CD14-positive monocyte (primary cell): ENCODE results near the gene MRPL34. TPM values are rescaled to one million over a fixed set of nuclear protein-coding genes. Genes with fewer than 3 reads are reported as not detected.

Experiments
- DNase-seq, 3 donors: peaks; one replicate each; pipeline ENCODE4 v3.0.0-alpha.2; 2011 to 2022
- H2AFZ ChIP-seq: 2 replicates; pipeline ENCODE4 v1.6.0; 2012; ENCODE audit warnings: mild to moderate bottlenecking, low read depth, low read length, inconsistent platforms; ENCODE audit not compliant: insufficient read depth, poor library complexity, severe bottlenecking
- H3K27ac ChIP-seq, 2 donors: 1 replicate in 1 of 2; 2 replicates in 1 of 2; pipeline ENCODE4 v1.5.1; 2012 to 2013; ENCODE audit warnings: low read length in 2 of 2, control low read depth in 1 of 2, inconsistent platforms in 1 of 2, low read depth in 1 of 2, mild to moderate bottlenecking in 1 of 2
- H3K27me3 ChIP-seq, 2 donors: one replicate each; pipeline versions ENCODE4 v1.6.0 to v1.6.1; 2011 to 2013; ENCODE audit warnings: low read length in 2 of 2; ENCODE audit not compliant: control insufficient read depth in 2 of 2, insufficient read depth in 2 of 2
- H3K36me3 ChIP-seq, 2 donors: replicated peaks in 1 of 2; 1 replicate in 1 of 2; 2 replicates in 1 of 2; pipeline versions ENCODE4 v1.5.1 to v1.6.1; 2012 to 2013; ENCODE audit warnings: low read length in 2 of 2, control low read depth in 1 of 2, inconsistent platforms in 1 of 2, mild to moderate bottlenecking in 1 of 2; ENCODE audit not compliant: insufficient read depth in 2 of 2, control insufficient read depth in 1 of 2
- H3K4me1 ChIP-seq, 2 donors: 1 replicate in 1 of 2; 2 replicates in 1 of 2; pipeline versions ENCODE4 v1.5.1 to v1.6.1; 2012 to 2013; ENCODE audit warnings: low read length in 2 of 2, control low read depth in 1 of 2, inconsistent platforms in 1 of 2, mild to moderate bottlenecking in 1 of 2, moderate library complexity in 1 of 2; ENCODE audit not compliant: insufficient read depth in 2 of 2, control insufficient read depth in 1 of 2
- H3K4me2 ChIP-seq: replicated peaks from 2 replicates; pipeline ENCODE3; 2012; ENCODE audit warnings: low read length, moderate library complexity, mild to moderate bottlenecking; ENCODE audit not compliant: poor library complexity, severe bottlenecking; ENCODE audit errors: extremely low read depth
- H3K4me3 ChIP-seq, 3 experiments: fragments of 200-600 bp in 1 of 3; sonication (generic) in 1 of 3; replicated peaks in 1 of 3; 1 replicate in 2 of 3; 2 replicates in 1 of 3; pipeline ENCODE4 v1.5.1; 2011 to 2013; ENCODE audit warnings: low read length in 3 of 3, mild to moderate bottlenecking in 3 of 3, control low read depth in 2 of 3, low read depth in 2 of 3, inconsistent platforms in 1 of 3, moderate library complexity in 1 of 3
- H3K79me2 ChIP-seq: 2 replicates; pipeline ENCODE4 v1.6.0; 2012; ENCODE audit warnings: mild to moderate bottlenecking, control low read depth, inconsistent platforms, low read length, moderate library complexity; ENCODE audit not compliant: insufficient read depth
- H3K9ac ChIP-seq: 2 replicates; pipeline ENCODE4 v1.6.0; 2017; ENCODE audit warnings: low read length, mild to moderate bottlenecking; ENCODE audit not compliant: insufficient read depth, poor library complexity, severe bottlenecking
- H3K9me3 ChIP-seq, 2 donors: replicated peaks in 1 of 2; 1 replicate in 1 of 2; 2 replicates in 1 of 2; pipeline versions ENCODE4 v1.5.1 to v1.6.1; 2012 to 2013; ENCODE audit warnings: low read length in 2 of 2, control low read depth in 1 of 2; ENCODE audit not compliant: control insufficient read depth in 1 of 2, insufficient read depth in 1 of 2
- H4K20me1 ChIP-seq: 2 replicates; pipeline ENCODE4 v1.6.0; 2012; ENCODE audit warnings: mild to moderate bottlenecking, low read length, control low read depth, moderate library complexity; ENCODE audit not compliant: insufficient read depth
- H3K27ac Mint-ChIP-seq, 7 donors: one replicate each; pipeline ENCODE4 v1.8.0; 2020; ENCODE audit warnings: mild to moderate bottlenecking in 7 of 7, mixed read lengths in 7 of 7, moderate library complexity in 6 of 7, inconsistent platforms in 2 of 7
- H3K27me3 Mint-ChIP-seq, 3 donors: one replicate each; pipeline ENCODE4 v1.8.0; 2021 to 2022; ENCODE audit warnings: low read depth in 3 of 3, mild to moderate bottlenecking in 3 of 3, mixed read lengths in 3 of 3, moderate library complexity in 3 of 3, inconsistent platforms in 1 of 3
- H3K36me3 Mint-ChIP-seq, 2 donors: one replicate each; pipeline ENCODE4 v1.8.0; 2020; ENCODE audit warnings: mixed read lengths in 2 of 2, inconsistent platforms in 1 of 2, mild to moderate bottlenecking in 1 of 2
- H3K4me1 Mint-ChIP-seq: one replicate; pipeline ENCODE4 v1.8.0; 2020; ENCODE audit warnings: mild to moderate bottlenecking, mixed read lengths
- H3K4me3 Mint-ChIP-seq, 2 donors: one replicate each; pipeline ENCODE4 v1.8.0; 2020; ENCODE audit warnings: mild to moderate bottlenecking in 2 of 2, mixed read lengths in 2 of 2, moderate library complexity in 1 of 2
- H3K9me3 Mint-ChIP-seq, 7 donors: one replicate each; pipeline ENCODE4 v1.8.0; 2020 to 2022; ENCODE audit warnings: mixed read lengths in 7 of 7, mild to moderate bottlenecking in 6 of 7, moderate library complexity in 6 of 7, inconsistent platforms in 2 of 7
- WGBS: methylation state at CpG from one replicate; pipeline ENCODE4 v1.1.5; 2013; ENCODE audit warnings: missing lambda C conversion rate; ENCODE audit not compliant: insufficient coverage; 5-methylcytosine and 5-hydroxymethylcytosine counted together
- intact Hi-C, 2 donors: fragments of 100-400 bp; cut with micrococcal nuclease; formaldehyde crosslinking; loops; one replicate each; pipeline versions ENCODE4 v1.15.0 to v1.15.1; 2023
- polyA plus RNA-seq, 3 donors: library from polyadenylated mRNA; depleted of rRNA in 1 of 3; unstranded in 2 of 3; stranded (reverse) in 1 of 3; fragments of 300-500 nt in 2 of 3; fragments of >200 nt in 1 of 3; fragmentation: Illumina TruSeq in 2 of 3; gene quantifications; 1 replicate in 2 of 3; 2 replicates in 1 of 3; pipeline ENCODE4 v1.2.3, GENCODE V29; 2012 to 2021
- TF ChIP-seq, protein P1 (sequence below): fragments of 200-600 bp; IDR thresholded peaks from one replicate; pipeline ENCODE4 v1.8.0; 2022; ENCODE audit warnings: antibody characterized with exemption, mild to moderate bottlenecking

MRPL34 gene
- polyA plus RNA-seq, 3 donors: 13.2 to 208 (median 155) TPM

DNA sequence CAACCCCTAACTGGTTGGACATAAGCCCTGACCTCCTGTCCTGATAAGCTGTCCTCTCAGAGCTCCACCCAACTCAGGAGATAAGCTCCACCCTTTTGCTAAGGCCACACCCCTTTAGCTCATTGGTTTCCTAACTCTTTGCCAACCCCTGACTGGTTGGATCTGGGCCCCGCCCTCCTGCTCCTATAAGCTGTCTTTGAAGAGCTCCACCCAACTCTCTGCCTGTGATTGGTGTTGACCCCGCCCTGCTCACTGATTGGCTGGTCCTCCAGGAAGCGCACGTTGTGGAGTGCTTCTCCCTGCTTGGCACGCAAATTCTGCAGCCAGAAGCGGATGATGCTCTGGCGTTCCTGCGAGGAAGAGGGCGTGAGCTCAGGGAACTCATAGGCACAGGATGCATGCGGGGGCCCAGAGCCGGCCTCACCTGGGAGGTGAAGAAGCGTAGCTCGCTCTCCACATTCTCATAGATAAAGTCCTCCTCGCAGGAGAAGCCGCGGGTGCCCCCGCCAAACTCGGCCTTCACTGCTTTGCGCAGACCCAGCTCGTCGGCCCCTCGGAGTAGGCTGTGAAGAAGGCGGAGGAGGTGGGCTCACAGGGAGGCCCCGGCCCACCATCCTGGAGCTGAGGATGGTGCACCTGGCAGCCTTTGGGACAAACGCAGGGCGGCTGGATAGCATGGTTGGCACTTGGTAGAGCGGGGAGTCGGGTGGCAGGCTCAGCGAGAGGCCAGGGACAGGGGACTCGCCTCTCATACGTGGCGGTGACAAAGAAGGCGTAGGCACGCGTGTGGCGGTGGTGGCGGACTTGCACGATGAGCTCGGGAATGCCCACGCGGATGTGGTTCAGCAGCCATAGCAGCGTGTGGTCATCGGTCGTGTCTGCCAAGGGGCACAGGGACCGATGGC lies 27.3 kb downstream of the MRPL34 start:
- Histone ChIP-seq H3K27me3 (peaks cover 11 to 23% of the 10 kb centered on the region in 2 donors), H3K79me2 (peaks cover 13% of the 10 kb centered on the region), H3K27ac (no peak overlapping the region), H3K9me3 (peaks cover 0 to 12% of the 10 kb centered on the region in 2 donors), H3K4me2 (no peak overlapping the region), H3K36me3 (peaks cover 0 to 3% of the 10 kb centered on the region in 2 donors), H2AFZ (no peak overlapping the region), H4K20me1 (peaks cover 23% of the 10 kb centered on the region), H3K9ac (no peak overlapping the region), H3K4me3 (no peak overlapping the region), H3K4me1 (peaks cover 51 to 66% of the 10 kb centered on the region in 2 donors)
- TF ChIP-seq, protein P1, sequence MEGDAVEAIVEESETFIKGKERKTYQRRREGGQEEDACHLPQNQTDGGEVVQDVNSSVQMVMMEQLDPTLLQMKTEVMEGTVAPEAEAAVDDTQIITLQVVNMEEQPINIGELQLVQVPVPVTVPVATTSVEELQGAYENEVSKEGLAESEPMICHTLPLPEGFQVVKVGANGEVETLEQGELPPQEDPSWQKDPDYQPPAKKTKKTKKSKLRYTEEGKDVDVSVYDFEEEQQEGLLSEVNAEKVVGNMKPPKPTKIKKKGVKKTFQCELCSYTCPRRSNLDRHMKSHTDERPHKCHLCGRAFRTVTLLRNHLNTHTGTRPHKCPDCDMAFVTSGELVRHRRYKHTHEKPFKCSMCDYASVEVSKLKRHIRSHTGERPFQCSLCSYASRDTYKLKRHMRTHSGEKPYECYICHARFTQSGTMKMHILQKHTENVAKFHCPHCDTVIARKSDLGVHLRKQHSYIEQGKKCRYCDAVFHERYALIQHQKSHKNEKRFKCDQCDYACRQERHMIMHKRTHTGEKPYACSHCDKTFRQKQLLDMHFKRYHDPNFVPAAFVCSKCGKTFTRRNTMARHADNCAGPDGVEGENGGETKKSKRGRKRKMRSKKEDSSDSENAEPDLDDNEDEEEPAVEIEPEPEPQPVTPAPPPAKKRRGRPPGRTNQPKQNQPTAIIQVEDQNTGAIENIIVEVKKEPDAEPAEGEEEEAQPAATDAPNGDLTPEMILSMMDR: no peak
- H3K27ac Mint-ChIP-seq: no peak overlapping the region
- peaks cover 22 to 33% (median 23%) of the 10 kb centered on the region in 3 donors for H3K27me3 Mint-ChIP-seq
- WGBS: 97% methylated on average over 40 of the region's 45 CpGs
- no peak overlapping the region for H3K4me3 Mint-ChIP-seq
- H3K36me3 Mint-ChIP-seq: peaks cover 22 to 31% of the 10 kb centered on the region in 2 donors
- peaks cover 0 to 13% (median 8%) of the 10 kb centered on the region in 7 donors for H3K9me3 Mint-ChIP-seq
- intact Hi-C loops: no loop called here
- peak; percentile 43 to 59 (median 47) for DNase-seq
- H3K4me1 Mint-ChIP-seq: peaks cover 42% of the 10 kb centered on the region

DNA sequence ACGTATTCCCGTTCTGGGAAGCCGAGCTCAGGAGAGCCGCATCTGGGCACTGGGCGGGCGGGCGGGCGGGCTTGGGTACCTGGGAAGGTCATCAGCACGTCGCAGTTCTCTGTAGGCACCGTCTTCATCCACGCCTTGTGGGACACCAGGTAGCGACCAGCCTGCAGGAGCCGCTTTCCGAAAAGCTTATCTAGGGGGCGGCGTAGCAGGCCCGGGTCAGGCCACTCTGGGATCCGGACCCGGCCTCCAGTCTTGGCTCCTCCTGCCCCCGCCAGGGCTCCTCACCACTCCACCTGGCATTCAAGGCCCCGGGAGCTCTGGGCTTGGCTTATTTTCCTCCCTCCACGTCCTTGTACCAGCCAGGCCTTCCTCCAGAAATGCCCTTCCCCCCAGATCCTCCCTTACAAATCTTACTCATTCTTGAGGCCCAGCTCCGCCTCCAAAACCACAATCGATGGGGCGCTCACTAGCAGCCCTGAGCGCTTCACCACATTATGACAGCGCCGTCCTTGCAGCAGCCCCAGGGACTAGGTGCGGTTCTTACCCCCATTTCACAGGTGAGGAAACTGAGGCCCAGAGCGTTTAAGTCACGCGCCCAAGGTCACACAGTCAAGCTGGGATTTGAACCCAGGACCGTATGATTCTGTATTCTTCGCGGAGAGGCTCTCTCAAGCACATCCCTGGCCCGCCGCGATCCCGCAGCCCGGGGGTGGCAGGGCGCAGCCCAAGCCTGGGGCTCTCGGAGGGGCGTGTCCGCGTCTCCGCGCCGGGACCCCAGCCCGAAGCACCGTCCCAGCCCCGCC lies 28.1 kb downstream of the MRPL34 start:
- Histone ChIP-seq H3K79me2 (peaks cover 16% of the 10 kb centered on the region), H3K4me3 (peak overlapping the region; percentile 49 to 93 (median 69)), H3K4me2 (peak overlapping the region; percentile 98), H2AFZ (peak overlapping the region; percentile 96), H3K9me3 (peaks cover 0 to 12% of the 10 kb centered on the region in 2 donors), H3K9ac (peak overlapping the region; percentile 72), H3K27me3 (peaks cover 10 to 20% of the 10 kb centered on the region in 2 donors), H3K4me1 (peaks cover 50 to 66% of the 10 kb centered on the region in 2 donors), H3K27ac (peak overlapping the region in 1 of 2 donors; percentile 65), H3K36me3 (peaks cover 0 to 3% of the 10 kb centered on the region in 2 donors), H4K20me1 (peaks cover 23% of the 10 kb centered on the region)
- H3K9me3 Mint-ChIP-seq: peaks cover 0 to 13% (median 8%) of the 10 kb centered on the region in 7 donors
- DNase-seq: peak; percentile 69 to 79 (median 77)
- H3K27me3 Mint-ChIP-seq: peaks cover 19 to 26% (median 20%) of the 10 kb centered on the region in 3 donors
- TF ChIP-seq, protein P1: no peak
- peak overlapping the region; percentile 84 to 90 for H3K4me3 Mint-ChIP-seq
- intact Hi-C loops: no loop called here
- H3K4me1 Mint-ChIP-seq: peaks cover 42% of the 10 kb centered on the region
- H3K36me3 Mint-ChIP-seq: peaks cover 22 to 31% of the 10 kb centered on the region in 2 donors
- H3K27ac Mint-ChIP-seq: peak overlapping the region; percentile 45 to 89 (median 82)
- 36% methylated on average over 52 of the region's 52 CpGs for WGBS
